ENCODE data around the gene ACVRL1.

The ACVRL1 gene

GRCh38 chr12:51944608-51945233 is 37.4 kb downstream of the ACVRL1 start:
- no peak for DNase-seq

DNA sequence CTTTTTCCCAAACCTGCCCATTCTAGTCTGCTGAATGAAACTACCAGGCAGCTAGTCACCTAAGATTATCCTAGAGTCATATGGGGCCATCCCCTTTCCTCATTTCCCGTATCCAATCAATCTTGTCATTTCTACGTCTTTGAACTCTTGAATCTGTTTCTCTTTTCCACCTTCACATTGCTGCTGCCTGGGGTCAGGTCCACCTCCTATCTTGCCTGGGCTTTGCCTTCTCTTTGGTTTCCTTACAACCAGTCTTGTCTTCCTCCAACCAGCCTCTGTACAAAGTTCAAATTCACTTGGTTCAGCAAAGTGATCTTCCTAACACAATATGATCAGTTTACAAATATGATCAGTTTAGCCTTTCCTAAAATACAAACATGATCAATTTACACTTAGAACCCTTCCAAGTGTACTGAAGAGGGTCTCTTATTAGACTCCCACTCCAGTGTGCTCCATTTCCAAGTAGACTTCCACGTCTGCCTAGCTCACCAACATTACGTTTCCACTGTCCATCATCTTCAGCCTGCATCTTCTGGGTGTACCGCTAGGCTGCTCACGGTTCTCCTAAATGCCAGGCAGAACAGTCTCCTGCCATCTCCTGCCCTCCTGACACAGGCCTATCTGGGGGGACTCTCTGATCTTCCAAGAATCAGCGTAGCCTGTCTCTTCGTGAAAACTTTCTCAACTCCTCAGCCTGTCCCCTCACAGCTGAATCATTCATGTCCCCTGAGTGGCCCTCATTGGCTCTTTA is 40.1 kb downstream of the ACVRL1 start:
- DNase-seq: no peak

- no peak for DNase-seq
Measured at GRCh38 chr12:51948066-51948465, 40.8 kb downstream of the ACVRL1 start.

- DNase-seq: no peak
Measured at GRCh38 chr12:51949342-51950030, 42.2 kb downstream of the ACVRL1 start.

DNA sequence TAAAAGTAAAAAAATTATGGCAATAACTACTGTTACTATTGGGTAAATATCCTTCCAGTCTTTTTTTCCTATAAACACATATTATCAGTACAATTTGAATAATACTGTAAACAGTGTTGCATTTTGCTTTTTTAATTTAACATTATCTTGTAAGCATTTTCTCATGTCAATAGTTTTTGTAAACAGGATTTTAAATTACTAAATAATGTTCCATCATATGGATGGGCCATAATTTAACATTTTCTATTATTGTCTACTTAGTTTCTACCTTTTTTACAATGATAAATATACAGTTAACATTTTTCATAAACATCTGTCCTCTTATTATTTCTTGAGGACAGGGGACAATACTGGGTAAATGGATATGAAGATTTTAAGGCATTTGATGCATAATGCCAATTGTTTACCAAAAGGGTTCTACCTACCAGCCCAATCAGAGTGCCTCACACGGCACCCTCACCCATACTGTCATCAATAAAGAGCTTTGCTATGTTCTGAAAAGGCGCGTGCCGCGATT is 43.4 kb downstream of the ACVRL1 start:
- no peak for DNase-seq

GRCh38 chr12:51951199-51951842 is 44.0 kb downstream of the ACVRL1 start, which contains the start of gene ACVR1B:
TSS of gene ACVR1B (plus strand) at chr12:51951699. CDS start at chr12:51951744, 45 bp downstream.
- DNase-seq: peak; percentile 80

DNA sequence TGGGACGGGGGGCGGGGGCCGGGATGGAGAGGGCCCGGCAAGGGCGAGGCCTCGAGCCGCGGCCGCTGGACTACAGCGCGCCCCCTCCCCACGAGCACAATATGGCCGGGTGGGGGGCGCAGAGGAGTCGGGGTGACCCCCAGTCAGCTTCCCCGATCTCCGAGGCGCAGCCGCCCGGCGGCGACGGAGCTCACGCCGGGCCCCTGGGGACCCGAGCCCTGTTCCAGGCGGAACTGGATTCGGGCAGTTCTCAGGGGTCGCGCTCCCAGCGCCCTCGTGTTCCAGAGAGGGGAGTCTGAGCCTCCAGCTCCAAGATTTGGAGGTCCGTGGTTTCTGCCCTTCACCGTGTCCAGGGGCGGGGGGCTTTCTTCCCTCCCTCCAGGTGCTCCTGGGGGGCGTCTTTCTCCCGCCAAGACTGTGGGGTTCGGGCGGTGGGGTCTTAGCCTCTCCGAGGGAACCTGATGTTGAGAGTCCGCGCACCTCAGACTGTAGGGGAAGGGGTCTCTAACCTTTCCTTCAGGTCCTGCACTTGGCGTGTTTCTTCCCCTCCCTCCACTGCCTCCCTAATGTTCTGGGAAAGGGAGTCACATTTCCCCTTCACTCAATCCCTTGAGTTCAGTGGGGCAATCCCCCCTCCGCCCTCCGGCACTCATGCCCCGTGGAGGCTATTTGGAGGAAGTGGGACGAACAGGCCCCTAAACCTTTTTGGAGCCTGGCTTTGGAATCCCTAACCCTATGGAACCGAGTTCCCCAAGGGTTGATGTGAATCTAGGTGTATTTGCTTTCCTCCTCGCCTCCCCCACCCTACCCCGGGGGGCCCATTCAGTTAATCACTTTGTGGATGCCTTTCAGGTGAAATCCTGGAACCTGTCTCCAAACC is 44.8 kb downstream of the ACVRL1 start:
- DNase-seq: no peak

DNA sequence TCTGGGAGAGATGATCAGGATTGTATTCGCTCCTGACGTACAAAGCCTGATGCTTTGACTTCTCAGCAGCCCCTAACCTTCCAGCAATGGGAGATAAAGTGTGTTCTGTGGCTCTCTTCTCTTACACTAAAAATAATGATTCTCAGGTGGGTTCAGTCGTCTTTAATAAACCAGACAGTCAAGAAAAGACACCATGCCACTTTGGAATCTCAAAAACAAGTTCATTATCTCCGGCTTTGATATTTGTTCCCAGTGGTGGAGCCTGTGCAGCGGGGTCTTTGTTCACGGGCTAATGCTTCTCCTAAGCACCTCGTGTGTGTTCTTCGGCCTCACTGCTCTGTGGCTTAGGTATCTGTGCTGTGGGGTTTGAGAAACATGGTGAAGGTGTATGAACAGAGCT is 45.8 kb downstream of the ACVRL1 start:
- no peak for DNase-seq

- no peak for DNase-seq
Measured at GRCh38 chr12:51953864-51954263, 46.6 kb downstream of the ACVRL1 start.

DNA sequence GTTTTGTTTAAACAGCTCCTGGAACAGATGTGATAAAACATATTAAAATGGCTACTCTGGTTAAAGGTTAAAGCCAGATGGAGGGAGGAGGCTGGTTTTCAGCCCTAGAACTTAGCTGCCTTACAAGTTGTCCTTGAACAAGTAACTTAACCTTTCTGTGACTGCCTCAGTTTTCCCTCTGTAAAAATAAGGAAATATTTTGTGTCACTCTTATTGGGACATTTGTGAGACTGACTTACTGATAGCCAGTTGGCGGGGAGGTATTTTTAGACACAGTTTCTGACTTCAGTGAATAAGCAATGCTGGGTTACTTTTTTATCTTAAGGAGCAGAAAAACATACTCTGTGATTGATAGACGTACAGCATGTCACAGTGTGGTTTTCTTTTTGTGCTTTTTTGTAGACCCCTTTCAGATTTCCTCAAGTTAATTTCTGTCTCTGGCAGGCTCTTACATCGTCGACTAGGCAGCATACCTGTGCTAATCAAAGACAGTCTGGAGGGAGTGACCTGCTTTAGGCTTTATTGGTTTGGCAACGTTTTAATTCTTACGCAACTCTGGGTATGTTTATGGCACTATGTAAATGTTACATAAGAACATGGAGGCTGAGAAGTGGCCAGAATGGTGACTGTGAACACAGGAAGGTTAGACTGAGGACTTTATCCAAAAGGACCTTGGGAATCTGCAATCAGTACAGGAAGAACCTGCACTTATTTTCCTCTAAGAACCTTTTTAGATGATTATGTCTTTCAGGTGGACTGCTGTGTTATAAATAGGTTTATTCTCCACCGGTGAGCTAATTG is 47.5 kb downstream of the ACVRL1 start:
- DNase-seq: no peak

DNA sequence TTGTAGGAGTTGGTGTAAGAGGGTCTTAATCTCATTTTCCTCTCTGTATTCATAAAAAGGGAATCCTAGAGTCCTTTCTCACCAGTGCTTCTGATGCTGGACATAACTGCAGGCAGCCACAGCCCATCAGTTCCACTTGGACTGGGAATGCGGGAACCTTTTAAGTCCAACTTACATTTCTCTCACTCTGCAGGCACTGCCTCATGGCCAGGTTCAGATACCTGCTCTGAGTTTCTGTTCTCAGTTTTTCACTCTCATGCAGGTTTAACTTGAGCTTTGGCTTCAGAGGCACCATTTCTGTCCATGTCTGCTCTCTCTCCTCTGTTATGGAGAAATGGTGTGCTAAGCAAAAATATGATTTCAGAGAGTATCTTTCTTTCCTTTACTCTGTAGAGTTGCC is 48.4 kb downstream of the ACVRL1 start:
- DNase-seq: no peak

- DNase-seq: no peak
Measured at GRCh38 chr12:51958542-51958941, 51.2 kb downstream of the ACVRL1 start.

DNA sequence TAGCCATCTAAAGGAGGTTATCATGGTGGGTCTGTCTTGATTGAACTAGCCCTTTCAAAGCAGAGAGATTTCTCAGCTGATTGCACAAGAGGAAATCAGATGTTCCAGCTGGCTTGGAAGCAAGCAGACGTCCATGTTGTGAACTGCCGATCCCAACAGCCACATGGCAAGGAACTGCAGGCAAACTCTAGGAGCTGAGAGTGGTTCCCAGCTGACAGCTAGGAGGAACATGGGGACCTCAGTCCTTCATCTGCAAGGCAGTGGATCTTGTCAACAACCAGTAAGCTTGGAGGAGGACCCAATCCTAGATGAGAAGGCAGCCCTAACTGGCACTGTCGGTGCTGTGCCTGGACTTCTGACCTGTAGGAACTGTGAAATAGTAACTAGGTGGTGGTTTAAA is 51.9 kb downstream of the ACVRL1 start:
- DNase-seq: no peak

- DNase-seq: no peak
Measured at GRCh38 chr12:51959921-51960320, 52.6 kb downstream of the ACVRL1 start.

GRCh38 chr12:51960488-51960887 is 53.2 kb downstream of the ACVRL1 start:
- no peak for DNase-seq

DNA sequence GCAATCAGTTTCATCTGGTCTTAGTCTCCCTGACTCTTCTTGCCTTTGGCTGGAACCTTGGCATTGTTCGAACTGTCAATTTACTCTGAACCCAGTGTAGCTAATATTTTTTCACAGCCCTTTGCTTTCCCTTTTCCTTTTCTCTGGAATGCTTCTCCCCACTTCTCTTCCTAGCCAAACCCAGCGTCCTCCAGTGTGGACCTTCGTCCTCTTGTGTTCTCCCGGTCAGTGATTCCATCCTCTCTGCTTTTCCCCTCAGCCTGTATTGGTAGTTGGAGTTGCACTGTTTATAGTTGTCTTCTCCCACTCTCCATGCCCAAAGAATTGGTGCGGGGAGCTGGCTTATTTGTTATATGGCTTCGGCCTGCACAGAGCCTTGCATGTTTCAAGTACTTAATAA is 53.6 kb downstream of the ACVRL1 start:
- DNase-seq: no peak

DNA sequence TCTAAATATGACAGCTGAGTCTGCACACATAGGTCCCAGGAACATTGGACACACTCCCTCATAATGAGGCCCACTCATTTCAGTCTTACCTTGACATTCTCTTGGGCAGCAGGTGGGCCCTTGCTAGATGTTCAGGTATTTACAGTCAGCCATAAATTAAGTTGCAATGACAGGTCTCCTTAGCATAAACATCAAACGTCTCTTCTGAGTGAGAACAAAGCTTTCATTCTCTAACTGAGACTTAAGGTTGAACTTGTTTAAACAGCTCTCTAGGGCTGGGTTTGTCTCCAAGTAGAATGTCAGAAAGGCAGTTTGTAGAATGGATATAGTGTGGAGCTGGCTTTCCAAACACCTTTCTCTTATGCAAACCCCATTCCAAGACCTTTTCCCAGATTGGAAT is 54.5 kb downstream of the ACVRL1 start:
- DNase-seq: no peak

DNA sequence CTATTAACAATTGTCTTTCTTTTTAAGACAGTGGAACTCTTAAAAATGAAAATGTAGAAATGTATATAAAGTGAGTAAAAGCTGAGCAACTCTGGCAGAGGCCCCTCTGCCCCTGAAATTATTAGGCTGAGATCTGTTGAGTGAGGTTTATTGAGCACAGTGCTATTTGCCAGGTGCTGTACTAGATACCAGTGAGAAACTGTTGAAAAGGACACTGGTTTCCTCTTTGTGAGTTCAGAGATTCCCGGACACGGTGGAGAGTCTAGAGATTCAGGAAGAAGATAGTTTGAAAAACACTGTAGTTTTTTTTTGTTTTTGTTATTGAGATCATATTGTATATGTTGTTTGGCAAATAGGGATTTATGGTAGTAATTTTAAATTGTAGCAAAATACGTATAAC is 55.4 kb downstream of the ACVRL1 start:
- DNase-seq: no peak

- no peak for DNase-seq
Measured at GRCh38 chr12:51963477-51963876, 56.2 kb downstream of the ACVRL1 start.

DNA sequence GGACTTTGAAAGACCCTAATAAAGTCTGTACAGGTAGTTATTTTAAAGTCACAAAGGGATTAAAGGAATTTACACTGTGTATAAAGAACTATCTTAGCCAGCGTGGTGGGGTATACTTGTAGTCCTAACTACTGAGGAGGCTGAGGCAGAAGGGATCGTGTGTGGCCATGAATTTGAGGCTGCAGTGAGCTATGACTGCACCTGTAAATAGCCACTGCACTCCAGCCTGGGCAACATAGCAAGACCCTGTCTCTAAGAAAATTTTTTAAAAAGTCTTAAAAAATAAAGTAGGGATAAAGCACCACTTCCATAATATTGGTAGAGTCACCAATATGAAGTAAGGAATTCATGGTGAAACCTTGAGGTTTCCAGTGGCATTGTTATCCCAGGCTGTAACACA is 62.3 kb downstream of the ACVRL1 start:
- no peak for DNase-seq

DNA sequence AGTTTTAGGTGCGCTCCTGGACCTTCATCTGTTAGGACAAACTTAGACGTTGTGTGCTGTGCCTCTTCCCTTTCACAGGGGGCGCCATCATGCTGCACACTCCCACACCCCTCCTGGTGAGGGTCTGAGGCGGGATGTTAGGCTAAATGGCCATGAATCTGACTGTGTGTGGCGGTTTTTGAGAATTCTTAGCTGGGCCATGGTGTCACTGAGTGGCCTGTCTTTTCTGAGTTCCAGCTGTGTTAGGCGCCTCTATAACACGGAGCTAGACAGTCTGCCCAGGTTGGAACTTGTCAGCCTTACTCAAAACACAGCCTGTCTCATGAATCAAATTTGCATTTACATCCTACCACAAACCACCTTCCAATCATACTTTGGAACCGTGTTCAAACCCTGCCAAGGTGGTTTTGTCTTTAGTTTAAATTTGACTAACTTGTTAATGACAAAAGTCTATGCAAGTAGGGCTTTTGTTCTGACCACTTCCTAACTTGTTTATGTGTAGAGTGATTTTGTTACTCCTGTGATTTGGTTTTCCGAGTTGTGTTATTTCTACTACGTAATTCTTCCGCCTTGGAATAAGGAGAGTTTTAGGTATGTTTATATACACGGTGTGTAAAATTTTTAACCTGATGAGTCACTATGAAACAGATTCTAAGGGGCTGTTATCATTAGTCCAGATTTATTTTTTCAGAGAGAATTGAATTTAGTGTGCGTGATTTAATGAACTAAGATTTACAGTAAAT is 63.8 kb downstream of the ACVRL1 start:
- DNase-seq: no peak
